HepG2 (cell line): ENCODE data around the gene SMOC1. TPM values are rescaled to one million over a fixed set of nuclear protein-coding genes. Genes with fewer than 3 reads are reported as not detected.
A peak's percentile ranks its signal among the peaks of the same experiment; 100 is the strongest.

Experiments used
- AGO1 ChIP-seq: fragments of 200-400 bp; formaldehyde crosslinking; IDR thresholded peaks from 2 replicates; pipeline ENCODE4 v1.6.1; 2017; ENCODE audit warnings: mild to moderate bottlenecking, low read depth, low read length, moderate library complexity; ENCODE audit not compliant: poor library complexity, severe bottlenecking
- BCL6 ChIP-seq: IDR thresholded peaks from 2 replicates; pipeline ENCODE4 v1.6.1; 2016; ENCODE audit warnings: missing genetic modification reagents, missing compliant biosample characterization
- CEBPG ChIP-seq: IDR thresholded peaks from 2 replicates; pipeline ENCODE4 v1.6.1; 2016
- DBP ChIP-seq: sonication (generic); formaldehyde crosslinking; IDR thresholded peaks from 2 replicates; pipeline ENCODE4 v1.4.0; 2020; ENCODE audit warnings: missing genetic modification reagents; ENCODE audit errors: not compliant biosample characterization
- EP300 ChIP-seq, 3 experiments: sonication (generic) in 1 of 3; formaldehyde crosslinking in 1 of 3; IDR thresholded peaks; 2 replicates each; pipeline versions ENCODE4 v1.5.1 to v1.6.1; 2011 to 2020; ENCODE audit warnings: low read depth in 2 of 3, low read length in 2 of 3, borderline replicate concordance in 1 of 3, improper control_type of control experiment in 1 of 3, mild to moderate bottlenecking in 1 of 3, missing genetic modification reagents in 1 of 3, moderate library complexity in 1 of 3
- HIVEP1 ChIP-seq: sonication (generic); formaldehyde crosslinking; IDR thresholded peaks from 2 replicates; pipeline ENCODE4 v1.4.0; 2020; ENCODE audit warnings: mild to moderate bottlenecking, missing genetic modification reagents
- HOXA3 ChIP-seq: sonication (generic); formaldehyde crosslinking; IDR thresholded peaks from 2 replicates; pipeline ENCODE4 v1.5.0; 2020; ENCODE audit warnings: missing genetic modification reagents
- IRX3 ChIP-seq: sonication (generic); formaldehyde crosslinking; IDR thresholded peaks from 2 replicates; pipeline ENCODE4 v1.8.1; 2023; ENCODE audit warnings: mild to moderate bottlenecking, low read depth, missing genetic modification reagents, borderline replicate concordance
- JUNB ChIP-seq: sonication (generic); formaldehyde crosslinking; IDR thresholded peaks from 2 replicates; pipeline ENCODE4 v1.8.0; 2022; ENCODE audit warnings: missing genetic modification reagents, mild to moderate bottlenecking, borderline replicate concordance
- KLF13 ChIP-seq: sonication (generic); formaldehyde crosslinking; IDR thresholded peaks from 2 replicates; pipeline ENCODE4 v1.4.0; 2020; ENCODE audit warnings: mild to moderate bottlenecking, missing genetic modification reagents
- KLF16 ChIP-seq, 2 experiments: sonication (generic) in 1 of 2; formaldehyde crosslinking in 1 of 2; IDR thresholded peaks; 2 replicates each; pipeline versions ENCODE4 v1.6.1 to v1.8.0; 2016 to 2023; ENCODE audit warnings: missing genetic modification reagents in 2 of 2, missing compliant biosample characterization in 1 of 2
- LCORL ChIP-seq, 2 experiments: fragments of 450-650 bp in 1 of 2; sonication (generic) in 1 of 2; formaldehyde crosslinking in 1 of 2; IDR thresholded peaks; 2 replicates each; pipeline versions ENCODE4 v1.5.0 to v1.6.1; 2017 to 2020; ENCODE audit warnings: antibody characterized with exemption in 1 of 2, missing genetic modification reagents in 1 of 2
- POGZ ChIP-seq: sonication (generic); formaldehyde crosslinking; IDR thresholded peaks from 2 replicates; pipeline ENCODE4 v1.4.0; 2020; ENCODE audit warnings: mild to moderate bottlenecking, missing genetic modification reagents
- PRDM10 ChIP-seq: sonication (generic); formaldehyde crosslinking; IDR thresholded peaks from 2 replicates; pipeline ENCODE4 v1.4.0; 2020; ENCODE audit warnings: low read depth, missing genetic modification reagents
- SOX6 ChIP-seq, 2 experiments: fragments of 450-650 bp in 1 of 2; sonication (generic) in 1 of 2; formaldehyde crosslinking in 1 of 2; IDR thresholded peaks; 2 replicates each; pipeline versions ENCODE4 v1.4.0 to v1.6.1; 2017 to 2020; ENCODE audit warnings: antibody characterized with exemption in 1 of 2, mild to moderate bottlenecking in 1 of 2, missing genetic modification reagents in 1 of 2
- ZHX1 ChIP-seq: sonication (generic); formaldehyde crosslinking; IDR thresholded peaks from 2 replicates; pipeline ENCODE4 v1.8.1; 2022; ENCODE audit warnings: low read depth, mild to moderate bottlenecking, missing genetic modification reagents
- ZNF317 ChIP-seq: sonication (generic); formaldehyde crosslinking; IDR thresholded peaks from 2 replicates; pipeline ENCODE4 v1.5.0; 2020; ENCODE audit warnings: mild to moderate bottlenecking, missing genetic modification reagents
- polyA plus RNA-seq, 8 experiments: library from polyadenylated mRNA; depleted of rRNA in 3 of 8; stranded (reverse) in 7 of 8; unstranded in 1 of 8; fragments of >200 nt; fragmentation: Illumina TruSeq in 4 of 8; extraction: Trizol in 4 of 8; gene quantifications; 2 replicates each; pipeline versions ENCODE4 v1.2.1 to v1.2.3, GENCODE V29; 2011 to 2016; ENCODE audit warnings: low read depth in 4 of 8, missing spikeins in 1 of 8, mixed read lengths in 1 of 8; ENCODE audit not compliant: insufficient read depth in 1 of 8
- total RNA-seq, 5 experiments: library from RNA; depleted of rRNA; stranded (reverse); fragments of >200 nt; fragmentation: Illumina TruSeq; extraction: Trizol; gene quantifications; 2 replicates each; pipeline ENCODE4 v1.2.3, GENCODE V29; 2016; ENCODE audit warnings: low read depth in 1 of 5

The SMOC1 gene
- total and polyA plus RNA-seq, 2 of the 13 experiments (the other 11 are each of a cell fraction or from before 2014, with no cell fraction given) = 17.8 to 35.6 TPM

- TF ChIP-seq PRDM10 (CRISPR knock-in tag) = no peak
- no peak for TF ChIP-seq SOX6 (IDR thresholded peaks at IDR 0.05)
- peak; percentile 56 for TF ChIP-seq SOX6 (CRISPR knock-in tag; IDR thresholded peaks at IDR 0.05)
- peak in 1 of 2 experiments; percentile 33; a peak in 1 of 4 replicates for TF ChIP-seq EP300 (IDR thresholded peaks at IDR 0.05; ENCODE audit: low read depth in 2 of 2, low read length in 2 of 2)
- no peak for TF ChIP-seq EP300 (CRISPR knock-in tag; IDR thresholded peaks at IDR 0.05; ENCODE audit: borderline replicate concordance)
- no peak for TF ChIP-seq DBP
- no peak for TF ChIP-seq LCORL (IDR thresholded peaks at IDR 0.05)
- TF ChIP-seq LCORL (CRISPR knock-in tag; IDR thresholded peaks at IDR 0.05) = 0 out of 2 replicates have a peak, but pooled peaks have one; percentile 16
- peak; percentile 18; the same call in 1 of the 2 replicates for TF ChIP-seq HOXA3 (CRISPR knock-in tag)
- peak; percentile 96 for TF ChIP-seq CEBPG (CRISPR knock-in tag)
- TF ChIP-seq KLF16 (CRISPR knock-in tag; IDR thresholded peaks at IDR 0.05) = peak in 1 of 2 experiments; percentile 19; a peak in 1 of 4 replicates
- TF ChIP-seq IRX3 (CRISPR knock-in tag) = peak; percentile 20; the same call in 1 of the 2 replicates
- TF ChIP-seq JUNB (CRISPR knock-in tag) = no peak
- TF ChIP-seq BCL6 = peak; percentile 52; the same call in 1 of the 2 replicates
- TF ChIP-seq KLF13 (CRISPR knock-in tag) = no peak
- 0 out of 2 replicates have a peak, but pooled peaks have one; percentile 32 for TF ChIP-seq ZHX1 (CRISPR knock-in tag)
- 0 out of 2 replicates have a peak, but pooled peaks have one; percentile 17 for TF ChIP-seq ZNF317
- TF ChIP-seq HIVEP1 (CRISPR knock-in tag) = 0 out of 2 replicates have a peak, but pooled peaks have one; percentile 22
- TF ChIP-seq AGO1 = no peak
- TF ChIP-seq POGZ (CRISPR knock-in tag) = peak; percentile 45
These were observed 850 bp downstream of the SMOC1 start (continued) for GRCh38 chr14:69880044-69880487.
